SU-DHL-6 (cell line): ENCODE data around the gene GUSB.
"Not testable (repeated sequence)": the region's sequence is repeated elsewhere in the genome, so short reads cannot be mapped to it uniquely, and the experiment has no call there.

Experiments
- CTCF ChIP-seq: fragments of 200-600 bp; sonication (generic); IDR thresholded peaks from one replicate; pipeline ENCODE4 v1.5.1; 2017; ENCODE audit warnings: antibody characterized with exemption, mild to moderate bottlenecking, low read length, moderate library complexity; ENCODE audit not compliant: insufficient read depth, poor library complexity, severe bottlenecking
- EZH2phosphoT487 ChIP-seq: fragments of 200-600 bp; sonication (generic), shearing (Covaris generic); conservative IDR thresholded peaks from 2 replicates; pipeline ENCODE4 v1.6.1; 2018; ENCODE audit warnings: mild to moderate bottlenecking, antibody characterized with exemption, low read length, moderate library complexity, mixed read lengths

DNA sequence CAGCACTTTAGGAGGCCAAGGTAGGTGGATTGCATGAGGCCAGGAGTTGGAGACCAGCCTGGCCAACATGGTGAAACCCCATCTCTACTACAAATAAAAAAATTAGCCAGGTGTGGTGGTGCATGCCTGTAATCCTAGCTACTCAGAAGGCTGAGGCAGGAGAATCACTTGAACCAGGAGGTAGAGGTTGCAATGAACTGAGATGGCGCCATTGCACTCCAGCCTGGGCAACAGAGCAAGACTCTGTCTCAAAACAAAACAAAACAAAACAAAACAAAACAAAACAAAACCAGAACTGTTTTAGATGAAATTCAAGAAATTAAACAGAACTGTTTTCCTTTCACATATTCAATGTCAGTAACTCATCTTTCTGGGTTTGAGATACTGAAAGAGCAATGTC lies 6.5 kb upstream of the GUSB start:
- TF ChIP-seq CTCF, EZH2phosphoT487: not testable (repeated sequence)
